HG02678 (cell line): ENCODE results near the gene RPN2.

Experiments used
- ATAC-seq: cut with Tn5 transposase; IDR thresholded peaks from one replicate; pipeline ENCODE4 v1.9.1; 2021; ENCODE audit warnings: mild to moderate bottlenecking, moderate library complexity; ENCODE audit not compliant: unreplicated experiment

The RPN2 gene

DNA sequence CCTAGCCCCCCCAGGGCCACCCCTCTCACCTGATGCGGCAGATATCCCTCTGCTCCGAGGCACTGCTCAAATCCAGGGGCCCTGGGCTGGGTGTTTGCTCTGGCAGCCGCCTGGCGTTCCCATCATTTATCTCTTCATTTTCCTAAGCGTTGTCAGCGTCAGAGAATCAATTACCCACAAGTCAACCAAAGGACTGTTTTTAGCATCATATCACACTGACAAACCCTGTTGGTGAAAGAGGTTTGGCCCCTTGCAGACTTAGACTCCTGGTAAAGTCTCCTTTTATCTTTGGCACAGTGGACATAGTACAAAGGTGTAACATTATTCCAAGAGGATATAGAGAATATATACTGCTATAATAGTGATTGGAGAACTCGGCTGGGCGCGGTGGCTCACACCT is 82.6 kb downstream of the RPN2 start, which contains the start of gene GHRH:
GHRH (minus strand) TSS at position 101 of the 400 bp plus-strand sequence. CDS start 4,925 bp downstream, outside the sequence.
- ATAC-seq = no peak

DNA sequence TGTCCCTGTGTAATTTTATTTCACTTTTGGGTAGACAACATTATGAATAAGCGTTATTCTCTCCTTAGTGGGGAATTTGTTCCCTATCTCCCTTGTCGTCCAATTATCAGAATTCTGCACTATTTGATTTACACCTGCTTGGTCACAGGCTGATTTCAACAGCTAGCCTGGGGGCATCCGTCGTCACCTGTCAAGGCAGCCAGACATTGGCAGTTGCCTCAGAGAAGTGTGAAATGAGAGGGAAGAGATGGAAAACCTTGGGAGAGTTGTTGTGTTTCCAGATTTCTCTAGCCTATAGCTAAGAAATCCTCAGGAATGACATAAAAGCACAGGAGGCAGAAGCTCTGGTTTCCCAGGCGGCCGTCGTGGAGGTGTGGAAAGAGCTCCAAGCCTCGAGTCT is 83.4 kb downstream of the RPN2 start:
- ATAC-seq = no peak

DNA sequence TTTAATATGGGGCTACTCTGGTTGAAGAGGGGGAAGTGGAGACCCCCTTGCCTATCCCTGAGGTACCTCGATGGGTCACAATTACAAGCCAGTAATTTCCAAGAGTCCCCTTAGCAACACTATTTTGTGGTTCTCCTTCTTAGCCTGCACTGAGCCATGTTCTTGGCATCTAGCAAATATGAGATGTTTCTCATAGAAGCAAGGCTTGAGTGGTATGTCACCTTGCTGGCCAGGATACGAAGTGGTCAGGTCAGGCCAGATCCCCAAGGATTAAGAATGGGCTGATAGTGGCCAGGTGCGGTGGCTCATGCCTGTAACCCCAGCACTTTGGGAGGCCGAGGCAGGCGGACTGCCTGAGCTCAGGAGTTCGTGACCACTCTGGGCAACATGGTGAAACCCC is 84.6 kb downstream of the RPN2 start:
- ATAC-seq = no peak

DNA sequence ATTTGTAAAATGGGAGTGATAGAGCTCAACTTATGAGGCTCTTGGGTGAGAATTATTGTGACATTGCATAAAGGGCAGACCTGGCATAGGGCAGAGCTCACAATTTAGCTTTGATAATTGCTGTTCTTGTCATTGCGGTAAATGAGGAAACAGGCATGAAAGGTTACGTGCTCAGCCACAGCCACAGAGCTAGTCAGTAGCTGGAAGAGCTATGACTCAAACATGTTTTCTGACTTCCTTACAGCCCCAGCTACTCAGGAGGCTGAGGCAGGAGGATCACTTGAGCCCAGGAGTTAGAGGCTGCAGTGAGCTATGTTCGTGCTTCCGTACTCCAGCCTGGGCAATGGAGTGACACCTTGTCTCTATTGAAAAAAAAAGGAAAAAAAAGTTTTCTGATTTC is 86.0 kb downstream of the RPN2 start:
- ATAC-seq = no peak

DNA sequence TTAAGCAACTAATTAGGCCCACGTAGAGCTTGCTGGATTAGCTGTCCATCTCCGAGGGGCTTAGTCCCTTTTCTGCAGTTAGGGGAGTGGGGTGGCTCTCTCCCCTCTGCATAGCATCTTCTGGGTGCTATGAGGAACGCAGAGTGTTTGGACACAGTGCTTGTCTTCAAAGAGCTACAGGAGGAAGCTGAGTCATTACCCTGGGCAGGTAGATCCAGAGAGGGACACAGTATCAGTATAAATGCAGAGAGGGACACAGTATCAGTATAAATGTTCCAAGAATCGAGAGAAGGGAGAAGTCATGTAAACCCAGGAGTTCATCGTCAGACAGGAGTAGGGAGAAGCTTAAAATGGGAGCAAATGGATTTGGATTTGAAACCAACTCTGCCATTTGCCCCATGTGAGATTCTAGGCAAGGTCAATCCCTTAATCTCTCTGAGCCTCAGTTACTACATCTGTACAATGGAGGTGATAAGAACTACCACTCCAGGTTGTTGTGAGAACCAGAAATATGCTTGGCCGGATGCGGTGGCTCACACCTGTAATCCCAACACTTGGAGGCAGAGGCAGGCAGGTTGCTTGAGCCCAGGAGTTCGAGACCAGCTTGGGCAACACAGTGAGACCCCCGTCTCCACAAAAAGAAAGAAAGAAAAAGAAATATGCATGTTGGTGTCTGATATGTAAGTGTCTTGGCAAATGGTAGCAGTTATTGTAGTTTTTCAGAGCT is 88.0 kb downstream of the RPN2 start:
- no peak for ATAC-seq

GRCh38 chr20:37267667-37268313 is 88.7 kb downstream of the RPN2 start:
- ATAC-seq = no peak

- peak; percentile 53 for ATAC-seq
Observed at GRCh38 chr20:37270576-37271420, 91.7 kb downstream of the RPN2 start.

DNA sequence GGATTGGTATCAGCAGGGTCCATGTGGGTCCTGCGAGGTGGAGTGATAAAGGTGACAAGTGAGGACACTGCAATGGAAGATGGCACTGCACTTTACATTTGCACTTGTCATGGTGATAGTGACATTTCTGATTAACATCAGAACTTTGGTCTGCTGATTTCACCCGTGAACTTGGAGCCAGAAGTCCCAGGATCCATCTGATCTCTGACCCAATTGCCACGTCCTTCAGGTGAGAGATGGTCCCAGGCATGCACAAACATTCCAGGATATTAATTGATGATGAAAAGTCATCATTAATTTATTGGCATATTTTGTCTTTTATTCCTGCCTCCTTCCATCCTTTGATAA is 92.3 kb downstream of the RPN2 start:
- ATAC-seq = no peak

DNA sequence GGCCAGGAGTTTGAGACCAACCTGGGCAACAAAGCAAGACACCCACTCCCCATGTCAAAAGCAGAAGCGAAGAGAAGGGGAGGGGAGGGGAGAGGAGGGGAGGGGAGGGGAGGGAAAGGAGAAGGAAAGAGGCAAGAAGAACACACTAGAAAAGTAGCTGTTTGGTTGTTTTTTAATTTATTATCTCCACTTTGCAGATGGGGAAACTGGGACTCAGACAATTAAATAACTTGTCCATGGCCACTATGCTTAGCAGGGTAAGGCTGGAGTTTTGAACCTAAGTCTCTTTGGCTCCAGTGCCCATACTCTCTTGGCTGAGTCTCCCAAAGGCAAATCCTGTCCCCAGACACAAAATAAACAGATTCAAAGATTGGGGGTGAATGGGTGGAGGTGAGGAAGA is 94.9 kb downstream of the RPN2 start:
- no peak for ATAC-seq

DNA sequence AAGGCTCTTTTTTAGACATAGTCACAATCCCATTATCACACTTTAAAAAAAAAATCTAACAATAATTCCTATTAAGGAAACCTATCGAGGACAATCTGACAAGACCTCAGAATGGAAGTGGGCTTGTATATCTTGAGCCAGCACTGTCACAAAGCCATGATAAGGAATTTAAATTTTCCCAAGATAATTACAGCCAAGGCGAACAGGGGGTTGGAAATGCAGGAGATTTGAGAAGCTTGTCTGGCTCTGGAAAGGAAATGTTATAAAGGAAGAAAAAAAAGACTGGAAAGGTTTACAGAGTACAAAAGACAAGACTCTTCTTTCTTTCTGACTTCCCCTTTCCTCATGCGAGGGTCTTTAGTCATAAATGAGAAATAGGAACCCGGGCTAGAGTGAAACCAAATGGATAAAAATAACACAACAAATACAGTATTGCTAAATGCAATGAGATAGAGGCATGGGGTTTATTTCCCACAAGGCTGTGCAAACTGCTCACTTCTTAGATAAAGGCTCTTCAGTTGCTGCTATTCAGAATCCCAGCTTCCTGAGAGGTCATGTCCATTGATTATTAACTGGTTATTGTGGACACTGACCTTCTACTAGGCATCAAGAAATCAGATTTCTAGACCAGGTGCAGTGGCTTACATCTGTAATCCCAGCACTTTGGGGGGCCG is 95.9 kb downstream of the RPN2 start:
- ATAC-seq = no peak

GRCh38 chr20:37276494-37277252 is 97.5 kb downstream of the RPN2 start:
- peak; percentile 47 for ATAC-seq

GRCh38 chr20:37277253-37277593 is 98.1 kb downstream of the RPN2 start:
- ATAC-seq = peak; percentile 73

- ATAC-seq = no peak
Observed at GRCh38 chr20:37278966-37279590, 99.9 kb downstream of the RPN2 start.

DNA sequence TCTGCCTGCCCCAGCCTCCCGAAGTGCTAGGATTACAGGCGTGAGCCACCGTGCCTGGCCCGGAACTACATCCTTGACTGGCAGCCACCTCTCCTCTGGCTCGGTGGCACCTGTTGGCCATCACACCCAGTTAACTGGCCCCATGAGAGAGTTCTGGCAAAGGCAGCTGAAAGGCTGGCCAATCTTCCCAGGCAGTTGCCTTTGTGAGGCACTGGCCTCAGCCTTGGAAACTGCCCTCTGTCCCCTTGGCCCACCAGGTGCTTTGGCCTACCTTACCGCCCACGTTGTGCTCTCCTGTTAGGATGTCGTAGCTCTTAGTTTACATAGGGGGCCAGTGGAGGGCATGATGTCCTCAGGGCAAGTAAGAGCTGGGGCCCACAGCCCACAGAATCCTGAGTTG is 100.7 kb downstream of the RPN2 start:
- ATAC-seq = no peak

DNA sequence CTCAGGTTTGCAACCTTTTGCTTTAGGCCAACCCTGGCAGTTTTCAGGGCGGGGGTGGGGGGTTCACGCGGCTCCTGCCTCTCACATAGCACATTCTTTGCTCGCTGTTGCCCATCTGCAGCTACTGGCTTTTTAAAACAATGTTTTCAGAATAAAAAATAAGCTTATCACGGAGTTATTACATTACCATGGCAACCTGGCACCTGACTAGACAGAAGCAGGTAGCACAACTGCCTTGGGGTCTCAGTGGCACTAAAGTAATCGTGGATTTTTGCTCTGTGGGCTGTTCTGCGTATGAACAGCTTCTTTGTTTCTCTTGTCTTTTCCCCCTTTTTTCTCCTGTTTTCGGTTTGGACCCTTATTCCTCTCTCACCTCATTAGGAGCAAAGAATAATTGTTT is 101.3 kb downstream of the RPN2 start:
- no peak for ATAC-seq

DNA sequence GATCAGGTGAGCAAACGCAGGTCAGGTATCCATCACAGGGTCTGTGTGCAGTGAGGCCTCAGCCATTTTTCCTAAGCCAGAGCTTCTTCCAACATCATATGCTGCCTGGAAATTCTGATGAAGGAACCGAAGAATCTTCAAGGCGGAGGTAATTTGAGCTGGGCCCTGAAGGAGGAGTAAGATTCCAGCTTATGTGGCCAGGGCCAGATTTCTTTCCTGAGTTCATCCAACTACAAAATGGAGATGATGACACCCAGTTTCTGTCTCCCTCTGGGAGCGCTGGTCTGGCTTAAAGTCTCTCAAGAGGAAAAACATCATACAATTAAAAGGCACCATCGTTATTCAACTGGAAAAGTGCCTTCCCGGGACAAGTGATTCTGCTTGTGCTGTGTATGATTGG is 103.4 kb downstream of the RPN2 start:
- ATAC-seq = no peak

DNA sequence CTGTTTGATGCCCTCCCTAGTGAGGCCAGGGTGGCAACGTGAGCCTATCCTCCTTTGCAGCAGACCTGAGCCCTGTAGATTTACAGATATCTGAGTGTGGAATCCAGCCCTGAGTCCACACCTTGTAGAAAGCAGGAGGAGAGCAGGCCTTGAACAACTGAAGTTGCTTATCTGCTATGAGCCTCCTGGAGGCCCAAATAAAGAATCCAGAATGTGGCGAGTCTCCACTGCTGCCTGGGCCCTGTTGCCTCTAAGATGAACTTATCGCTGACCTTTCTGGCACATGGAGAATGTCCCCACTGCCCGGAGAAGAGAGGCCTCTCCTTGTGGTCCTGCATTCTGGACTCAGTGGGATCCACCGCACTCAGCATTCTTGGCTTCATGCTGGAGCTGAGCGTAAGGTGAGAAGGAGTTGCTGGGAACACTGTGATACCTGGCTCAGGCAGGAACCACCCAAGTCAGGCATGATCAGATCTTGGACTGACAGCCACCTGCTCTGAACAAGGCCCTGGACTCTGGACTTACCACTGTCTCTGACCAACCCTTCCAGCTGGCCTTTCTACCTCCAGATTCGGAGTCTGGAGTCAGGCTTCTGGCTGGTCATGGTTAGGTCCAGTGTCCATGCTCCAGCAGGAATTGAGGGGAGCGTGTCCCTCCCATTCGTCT is 104.5 kb downstream of the RPN2 start:
- no peak for ATAC-seq

GRCh38 chr20:37284691-37285161 is 105.6 kb downstream of the RPN2 start:
- no peak for ATAC-seq

- ATAC-seq = no peak
Observed at GRCh38 chr20:37285664-37286374, 106.7 kb downstream of the RPN2 start.
